Erythroblast (primary cell): ENCODE results near the gene ADAMTS16.

Experiments used
- GATA1 ChIP-seq: IDR thresholded peaks from 2 replicates; pipeline ENCODE4 v1.6.1; 2011; ENCODE audit warnings: low read depth, mild to moderate bottlenecking, control low read depth, low read length, moderate library complexity
- POLR2A ChIP-seq: IDR thresholded peaks from 2 replicates; pipeline ENCODE4 v1.6.1; 2011; ENCODE audit warnings: mild to moderate bottlenecking, low read length

DNA sequence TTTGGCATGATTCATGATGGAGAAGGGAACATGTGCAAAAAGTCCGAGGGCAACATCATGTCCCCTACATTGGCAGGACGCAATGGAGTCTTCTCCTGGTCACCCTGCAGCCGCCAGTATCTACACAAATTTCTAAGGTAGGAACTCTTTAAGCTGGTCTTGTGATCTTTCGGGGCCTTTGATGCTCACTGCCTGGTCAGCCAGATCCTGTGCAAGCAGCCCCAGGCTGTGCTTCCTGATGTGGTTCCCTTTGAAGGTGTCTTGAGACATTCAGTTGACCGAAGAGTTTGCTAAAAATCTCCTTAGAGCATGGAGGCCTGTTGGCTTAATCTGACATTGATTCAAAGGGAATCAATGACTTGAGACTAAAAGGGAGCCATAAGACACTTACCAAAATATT, 60.0 kb downstream of the ADAMTS16 start:
- TF ChIP-seq POLR2A (no peak), GATA1 (no peak)
